Erythroblast (primary cell): Measurements from ENCODE around the gene GLS.

Experiments
- GATA1 ChIP-seq: IDR thresholded peaks from 2 replicates; pipeline ENCODE4 v1.6.1; 2011; ENCODE audit warnings: low read depth, mild to moderate bottlenecking, control low read depth, low read length, moderate library complexity
- POLR2A ChIP-seq: IDR thresholded peaks from 2 replicates; pipeline ENCODE4 v1.6.1; 2011; ENCODE audit warnings: mild to moderate bottlenecking, low read length

- TF ChIP-seq POLR2A (no peak), GATA1 (no peak)
Measured at GRCh38 chr2:190911813-190912212, 31.2 kb downstream of the GLS start.
